Activated CD4-positive, alpha-beta T cell treated with anti-CD3 and anti-CD28 coated beads for 36 hours (primary cell): ENCODE data around the gene RASGEF1B. TPM values are rescaled to one million over a fixed set of nuclear protein-coding genes. Genes with fewer than 3 reads are reported as not detected.
A peak's percentile ranks its signal among the peaks of the same experiment; 100 is the strongest.
"Not testable (repeated sequence)": the region's sequence is repeated elsewhere in the genome, so short reads cannot be mapped to it uniquely, and the experiment has no call there.

Experiments used
- ATAC-seq: fragments of 200-7000 bp; cut with Tn5 transposase; one replicate; pipeline ENCODE4 v1.10.0; 2021; ENCODE audit warnings: mild to moderate bottlenecking, moderate library complexity
- CTCF ChIA-PET: fragments of 350-600 bp; sonication (Branson Sonifier 250); formaldehyde crosslinking; loops from one replicate; lab custom pipeline; 2021; ENCODE audit warnings: antibody characterized with exemption; lab: Charles Lee
- POLR2A ChIA-PET: fragments of 350-600 bp; sonication (Branson Sonifier 250); formaldehyde crosslinking; loops from one replicate; lab custom pipeline; 2021; ENCODE audit warnings: antibody characterized with exemption, inconsistent platforms; lab: Charles Lee
- DNase-seq: peaks from one replicate; pipeline ENCODE4 v3.0.0-alpha.2; 2020
- H3K27ac Mint-ChIP-seq: one replicate; pipeline ENCODE4 v1.8.0; 2021; ENCODE audit warnings: mixed read lengths
- H3K27me3 Mint-ChIP-seq: one replicate; pipeline ENCODE4 v1.8.0; 2021; ENCODE audit warnings: mixed read lengths
- H3K36me3 Mint-ChIP-seq: one replicate; pipeline ENCODE4 v1.8.0; 2021; ENCODE audit warnings: low read depth, mixed read lengths
- H3K4me1 Mint-ChIP-seq: one replicate; pipeline ENCODE4 v1.8.0; 2021; ENCODE audit warnings: mixed read lengths
- H3K4me3 Mint-ChIP-seq: one replicate; pipeline ENCODE4 v1.8.0; 2021; ENCODE audit warnings: mild to moderate bottlenecking, moderate library complexity, mixed read lengths
- H3K9me3 Mint-ChIP-seq: one replicate; pipeline ENCODE4 v1.8.0; 2021; ENCODE audit warnings: low read depth, mixed read lengths
- intact Hi-C, 2 experiments: fragments of 100-400 bp; cut with DNase I in 1 of 2; cut with micrococcal nuclease in 1 of 2; formaldehyde crosslinking; loops; one replicate each; pipeline versions ENCODE4 v1.14.2 to v1.15.1; 2022 to 2024; cut with DNase I, micrococcal nuclease
- total RNA-seq, 2 experiments: library from RNA; stranded (reverse); gene quantifications; one replicate each; pipeline ENCODE4 v1.2.3, GENCODE V29; 2021

Gene RASGEF1B
- total RNA-seq, 2 experiments from 2014 or later: 3.4 to 4.0 TPM

DNA sequence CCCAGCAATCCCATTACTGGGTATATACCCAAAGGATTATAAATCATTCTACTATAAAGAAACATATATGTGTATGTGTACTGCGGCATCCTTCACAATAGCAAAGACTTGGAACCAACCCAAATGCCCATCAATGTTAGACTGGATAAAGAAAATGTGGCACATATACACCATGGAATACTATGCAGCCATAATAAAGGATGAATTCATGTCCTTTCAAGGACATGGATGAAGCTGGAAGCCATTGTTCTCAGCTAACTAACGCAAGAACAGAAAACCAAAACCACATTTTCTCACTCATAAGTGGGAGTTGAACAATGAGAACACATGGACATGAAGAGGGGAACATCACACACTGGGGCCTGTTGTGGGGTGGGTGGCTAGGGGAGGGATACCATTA lies 7.9 kb upstream of the RASGEF1B start:
- DNase-seq, H3K4me1 Mint-ChIP-seq, H3K27ac Mint-ChIP-seq, H3K9me3 Mint-ChIP-seq, ATAC-seq, POLR2A ChIA-PET, H3K27me3 Mint-ChIP-seq, H3K4me3 Mint-ChIP-seq, H3K36me3 Mint-ChIP-seq, CTCF ChIA-PET, intact Hi-C loops: not testable (repeated sequence)

DNA sequence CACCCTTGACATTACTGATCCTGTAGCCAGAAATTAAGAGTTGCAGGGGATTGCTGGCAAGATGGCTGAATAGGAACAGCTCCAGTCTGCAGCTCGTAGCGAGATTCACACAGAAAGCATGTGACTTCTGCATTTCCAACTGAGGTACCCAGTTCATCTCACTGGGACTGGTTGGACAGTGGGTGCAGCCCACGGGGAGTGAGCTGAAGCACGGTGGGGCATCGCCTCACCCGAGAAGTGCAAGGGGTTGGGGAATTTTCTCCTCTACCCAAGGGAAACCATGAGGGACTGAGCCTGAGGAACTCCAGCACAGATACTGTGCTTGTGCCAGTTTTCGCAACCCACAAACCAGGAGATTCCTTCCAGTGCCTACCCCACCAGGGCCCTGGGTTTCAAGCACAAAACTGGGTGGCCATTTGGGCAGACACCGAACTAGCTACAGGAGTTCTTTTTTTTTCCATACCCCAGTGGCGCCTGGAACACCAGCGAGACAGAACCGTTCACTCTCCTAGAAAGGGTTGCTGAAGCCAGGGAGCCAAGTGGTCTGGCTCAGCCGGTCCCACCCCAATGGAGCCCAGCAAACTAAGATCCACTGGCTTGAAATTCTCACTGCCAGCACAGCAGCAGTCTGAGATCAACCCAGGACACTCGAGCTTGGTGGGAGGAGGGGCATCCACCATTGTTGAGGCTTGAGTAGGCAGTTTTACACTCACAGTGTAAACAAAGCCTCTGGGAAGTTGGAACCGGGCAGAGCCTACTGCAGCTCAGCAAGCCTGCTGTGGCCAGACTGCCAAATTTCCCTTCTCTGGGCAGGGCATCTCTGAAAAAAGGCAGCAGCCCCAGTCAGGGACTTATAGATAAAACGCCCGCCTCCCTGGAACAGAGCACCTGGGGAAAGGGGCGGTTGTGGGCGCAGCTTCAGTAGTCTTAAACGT lies 1.9 kb upstream of the RASGEF1B start:
- H3K27ac Mint-ChIP-seq: peak overlapping the region; percentile 5
- not testable (repeated sequence) for H3K36me3 Mint-ChIP-seq
- CTCF ChIA-PET: interaction anchor here (1.0 to 1.1 kb wide), 2 partner anchors 18 to 28 kb away, joined by 3 to 5 read pairs; no protein-coding TSS in a partner anchor

DNA sequence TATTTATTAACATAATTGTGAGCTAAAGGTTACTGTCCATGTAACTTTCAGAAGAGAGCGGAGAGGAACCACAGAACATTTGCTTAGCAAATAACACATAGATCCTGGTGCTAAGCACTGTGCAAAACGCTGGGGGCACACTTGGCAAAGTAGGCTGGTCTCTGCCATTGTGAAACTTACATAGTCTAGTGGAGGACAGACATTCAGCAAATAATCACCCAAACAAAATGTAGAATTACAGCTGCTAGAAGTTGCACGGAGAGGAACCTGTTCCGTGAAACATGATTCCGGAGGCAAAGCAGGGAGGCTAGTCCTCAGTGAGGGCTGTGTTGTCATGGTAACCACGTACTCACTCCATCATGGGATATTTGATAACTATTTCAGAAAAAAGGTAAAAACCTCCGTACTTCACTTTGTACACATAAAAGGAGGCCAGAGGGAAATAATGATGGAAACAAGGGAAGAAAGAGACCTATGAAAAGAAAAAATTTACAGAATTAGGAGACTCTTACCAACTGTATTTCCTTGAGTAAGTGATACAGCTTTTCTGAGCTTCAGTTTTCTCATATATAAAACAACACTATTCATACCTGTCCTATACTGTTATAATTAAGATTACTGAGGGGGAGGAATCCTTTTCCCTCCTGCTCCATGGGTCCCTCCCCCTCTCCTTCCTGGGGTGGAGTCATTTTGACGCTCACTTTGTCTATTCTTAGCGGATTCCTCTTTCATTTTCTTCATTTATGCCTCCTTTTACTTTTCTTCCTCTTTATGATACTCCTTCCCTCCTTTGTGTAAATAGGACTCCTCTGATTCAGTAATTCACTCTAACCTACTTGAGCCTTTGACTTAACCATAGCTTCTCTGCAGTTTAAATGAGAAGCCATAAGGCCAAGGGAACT lies 825 bp upstream of the RASGEF1B start:
- ChIA-PET CTCF (interaction anchor here (0.7 to 1.2 kb wide), 5 partner anchors 19 to 374 kb away, joined by 3 to 5 read pairs (median 3); no protein-coding TSS in a partner anchor), POLR2A (interaction anchor here (0.6 to 1.4 kb wide), 5 partner anchors 21 to 180 kb away, joined by 3 to 5 read pairs (median 3); no protein-coding TSS in a partner anchor)
- DNase-seq (peak; percentile 56), ATAC-seq (peak; percentile 53)
- Mint-ChIP-seq H3K4me1 (peaks cover 31% of the 10 kb centered on the region), H3K36me3 (no peaks in the 10 kb centered on the region), H3K27ac (peak overlapping the region; percentile 88), H3K4me3 (peak overlapping the region; percentile 86), H3K27me3 (no peaks in the 10 kb centered on the region), H3K9me3 (no peaks in the 10 kb centered on the region)
- intact Hi-C loops: loop anchor here (1.0 to 5.0 kb wide), 7 partner anchors 20 to 1430 kb away; partner anchors contain the start of genes HNRNPD (in 1 of the 2) and THAP9 (in 1 of the 2)

More for the DNA sequence above, 1.9 kb upstream of the RASGEF1B start:
- H3K9me3 Mint-ChIP-seq, DNase-seq, POLR2A ChIA-PET, H3K27me3 Mint-ChIP-seq, ATAC-seq, H3K4me3 Mint-ChIP-seq: not testable (repeated sequence)
- H3K4me1 Mint-ChIP-seq: peaks cover 28% of the 10 kb centered on the region
- intact Hi-C loops: loop anchor here (5.0 kb wide), 5 partner anchors 34 to 1429 kb away; partner anchors contain the start of genes HNRNPD (in 1 of the 2) and THAP9 (in 1 of the 2)

DNA sequence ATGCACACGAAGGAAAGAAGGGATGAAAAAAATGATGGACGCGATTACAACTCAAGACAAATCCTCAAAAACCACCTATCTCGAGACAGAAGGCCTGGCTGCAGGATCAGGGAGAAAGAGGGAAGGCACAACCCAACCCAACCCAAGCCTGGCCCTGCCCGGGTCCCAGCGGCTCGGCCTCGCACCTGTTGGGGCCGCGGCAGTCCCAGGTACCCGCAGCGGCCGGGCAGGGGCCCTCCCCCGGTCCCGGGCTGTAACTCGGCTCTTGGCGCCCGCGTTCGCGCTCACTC lies 464 bp downstream of the RASGEF1B start:
- ChIA-PET CTCF (interaction anchor here (0.7 to 2.4 kb wide), 8 partner anchors 19 to 374 kb away, joined by 3 to 15 read pairs (median 3); no protein-coding TSS in a partner anchor), POLR2A (interaction anchor here (0.6 to 1.4 kb wide), 6 partner anchors 22 to 963 kb away, joined by 3 to 5 read pairs (median 3); no protein-coding TSS in a partner anchor)
- H3K36me3 Mint-ChIP-seq: no peaks in the 10 kb centered on the region
- H3K27me3 Mint-ChIP-seq: no peaks in the 10 kb centered on the region
- intact Hi-C loops: loop anchor here (1.0 to 5.0 kb wide), 9 partner anchors 21 to 1431 kb away; partner anchors contain the start of genes HNRNPD (in 1 of the 2) and THAP9 (in 1 of the 2)
- H3K27ac Mint-ChIP-seq: peak overlapping the region; percentile 79
- peaks cover 38% of the 10 kb centered on the region for H3K4me1 Mint-ChIP-seq
- peak overlapping the region; percentile 86 for H3K4me3 Mint-ChIP-seq
- ATAC-seq (no peak), DNase-seq (no peak)
- H3K9me3 Mint-ChIP-seq: no peaks in the 10 kb centered on the region

DNA sequence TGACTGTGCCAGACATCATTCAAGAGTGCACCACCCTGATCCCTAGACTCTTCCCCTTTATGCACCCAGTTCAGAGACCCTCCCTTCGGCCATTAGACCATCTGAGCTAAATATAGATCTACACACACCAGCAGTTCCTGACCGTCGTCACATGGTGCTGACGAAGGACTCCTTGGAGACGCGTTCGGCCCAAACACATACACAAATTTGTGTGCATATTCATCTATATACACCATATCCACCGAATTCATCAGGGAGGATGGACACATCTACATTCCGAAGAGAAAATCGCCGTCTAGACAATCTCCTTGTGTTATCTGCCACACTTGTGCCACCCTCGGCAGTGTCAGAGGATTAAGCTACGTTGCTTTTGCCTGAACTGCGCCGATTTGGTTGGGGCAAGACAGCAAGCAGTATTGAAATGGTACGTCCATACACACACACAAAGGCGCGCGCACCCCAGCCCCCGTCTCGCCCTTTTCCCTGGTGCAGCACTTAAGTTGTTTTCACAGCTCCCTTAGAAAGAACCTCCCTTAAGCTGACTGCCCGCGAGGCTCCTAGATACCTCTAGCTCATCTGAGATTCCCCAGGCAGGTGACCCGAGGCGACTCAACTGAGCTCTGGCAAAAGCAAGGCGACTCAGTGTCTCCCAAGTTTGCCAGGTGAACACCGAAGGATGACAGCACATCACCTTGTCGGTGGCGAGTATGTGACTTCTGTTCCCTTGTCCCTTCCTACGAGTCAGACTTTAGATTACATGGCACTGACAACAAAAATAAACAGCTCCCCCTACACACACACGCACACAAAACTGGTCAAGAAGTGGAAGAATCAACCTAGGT lies 1.0 kb downstream of the RASGEF1B start:
- H3K36me3 Mint-ChIP-seq: no peaks in the 10 kb centered on the region
- DNase-seq (peak; percentile 65), ATAC-seq (peak; percentile 8)
- ChIA-PET CTCF (interaction anchor here (0.6 to 2.4 kb wide), 13 partner anchors 18 to 1917 kb away, joined by 3 to 15 read pairs (median 3); no protein-coding TSS in a partner anchor), POLR2A (interaction anchor here (0.6 to 1.4 kb wide), 5 partner anchors 56 to 382 kb away, joined by 3 to 6 read pairs (median 4); no protein-coding TSS in a partner anchor)
- no peaks in the 10 kb centered on the region for H3K9me3 Mint-ChIP-seq
- no peaks in the 10 kb centered on the region for H3K27me3 Mint-ChIP-seq
- H3K4me1 Mint-ChIP-seq: peaks cover 38% of the 10 kb centered on the region
- peak overlapping the region; percentile 79 for H3K27ac Mint-ChIP-seq
- intact Hi-C loops: loop anchor here (1.0 to 5.0 kb wide), 9 partner anchors 22 to 1432 kb away; partner anchors contain the start of genes HNRNPD (in 1 of the 2) and THAP9 (in 1 of the 2)
- H3K4me3 Mint-ChIP-seq: peak overlapping the region; percentile 86

DNA sequence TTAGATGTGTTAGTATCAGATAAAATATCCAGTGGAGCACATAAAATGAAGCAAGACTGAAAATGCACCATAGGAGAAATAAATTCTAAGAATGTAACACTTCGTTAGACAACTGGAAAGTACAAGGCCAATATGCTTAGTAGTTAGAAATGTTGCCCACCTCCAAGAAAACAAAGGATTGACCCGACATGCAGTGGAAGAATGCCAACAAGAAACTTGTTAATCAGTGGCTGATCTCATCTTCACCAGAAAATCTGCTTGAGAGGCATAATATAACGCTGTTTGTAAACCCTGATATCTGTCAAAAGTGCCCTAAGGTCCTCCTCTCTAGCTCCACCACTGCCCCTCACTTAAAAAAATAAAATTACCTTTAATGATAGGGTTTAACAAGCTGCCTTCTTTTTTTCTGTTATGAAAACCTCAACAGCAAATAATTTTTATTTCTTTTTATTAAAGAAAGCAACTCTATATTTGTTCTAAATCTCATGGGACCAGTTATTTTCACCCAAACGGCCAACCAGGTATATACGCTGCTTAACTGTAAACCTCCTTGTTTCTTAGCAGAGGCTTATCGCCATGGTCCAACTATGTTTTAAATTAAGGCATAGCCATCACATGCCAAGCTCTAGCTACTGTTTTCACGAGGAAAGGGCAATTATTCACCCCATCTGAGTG lies 1.8 kb downstream of the RASGEF1B start:
- Mint-ChIP-seq H3K4me1 (peaks cover 38% of the 10 kb centered on the region), H3K4me3 (peak overlapping the region; percentile 86), H3K27ac (peak overlapping the region; percentile 79), H3K9me3 (no peaks in the 10 kb centered on the region), H3K27me3 (no peaks in the 10 kb centered on the region), H3K36me3 (no peaks in the 10 kb centered on the region)
- intact Hi-C loops: loop anchor here (2.0 to 10.0 kb wide), 10 partner anchors 37 to 1432 kb away; partner anchors contain the start of genes HNRNPD (in 1 of the 2) and THAP9 (in 1 of the 2)
- no peak for ATAC-seq
- ChIA-PET CTCF (interaction anchor here (0.7 to 2.4 kb wide), 4 partner anchors 17 to 444 kb away, joined by 3 to 15 read pairs (median 4); no protein-coding TSS in a partner anchor), POLR2A (interaction anchor here (0.7 kb wide), 1 partner anchor 57 kb away, joined by 3 read pairs; no protein-coding TSS in a partner anchor)
- no peak for DNase-seq

DNA sequence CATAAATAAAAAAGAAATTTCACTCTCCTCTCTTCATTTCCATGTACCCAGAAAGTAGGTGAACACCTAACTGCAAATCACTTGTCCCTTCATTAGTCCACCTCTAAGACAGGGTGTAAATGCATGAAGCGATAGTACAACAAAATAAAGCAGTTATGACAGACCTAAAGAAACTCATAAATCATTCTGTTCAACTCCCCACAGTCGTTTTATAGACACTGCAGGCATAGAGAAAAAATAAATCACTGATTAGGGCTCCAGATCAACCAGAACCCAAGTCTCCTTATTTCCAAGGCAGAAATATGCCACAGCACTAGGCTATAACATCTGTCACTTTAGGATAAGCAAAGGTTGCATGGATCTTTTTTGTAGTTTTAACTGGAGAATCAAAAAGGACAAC lies 3.0 kb downstream of the RASGEF1B start:
- Mint-ChIP-seq H3K4me1 (peaks cover 47% of the 10 kb centered on the region), H3K9me3 (no peaks in the 10 kb centered on the region), H3K36me3 (no peaks in the 10 kb centered on the region), H3K27me3 (no peaks in the 10 kb centered on the region), H3K27ac (no peak overlapping the region), H3K4me3 (no peak overlapping the region)
- ATAC-seq: no peak
- POLR2A ChIA-PET: no interaction called here
- DNase-seq: no peak
- CTCF ChIA-PET: interaction anchor here (0.6 to 3.9 kb wide), 6 partner anchors 10 to 376 kb away, joined by 3 to 47 read pairs (median 8); no protein-coding TSS in a partner anchor
- intact Hi-C loops: loop anchor here (1.0 to 10.0 kb wide), 4 partner anchors 61 to 446 kb away; no protein-coding TSS in a partner anchor

DNA sequence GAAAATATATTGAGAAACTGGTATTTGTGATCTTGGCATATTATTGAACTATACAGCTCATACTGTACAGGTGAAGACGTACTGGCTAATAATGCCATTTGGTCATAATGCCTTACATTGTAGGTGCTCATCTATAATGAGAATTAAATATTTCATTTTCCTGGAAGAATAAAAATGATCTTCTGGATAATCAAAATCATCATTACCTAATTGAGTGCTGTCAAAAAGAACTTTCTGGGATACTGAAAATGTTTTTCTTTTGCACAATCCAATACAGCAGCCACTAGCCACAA lies 4.1 kb downstream of the RASGEF1B start:
- Mint-ChIP-seq H3K9me3 (no peaks in the 10 kb centered on the region), H3K27ac (no peak overlapping the region), H3K36me3 (no peaks in the 10 kb centered on the region), H3K4me1 (peaks cover 44% of the 10 kb centered on the region), H3K4me3 (no peak overlapping the region), H3K27me3 (no peaks in the 10 kb centered on the region)
- CTCF ChIA-PET: interaction anchor here (0.6 to 3.9 kb wide), 46 partner anchors 9 to 801 kb away, joined by 3 to 47 read pairs (median 4); no protein-coding TSS in a partner anchor
- DNase-seq: no peak
- ATAC-seq: no peak
- POLR2A ChIA-PET: interaction anchor here (0.7 kb wide), 1 partner anchor 103 kb away, joined by 3 read pairs; no protein-coding TSS in a partner anchor
- intact Hi-C loops: loop anchor here (1.0 to 10.0 kb wide), 8 partner anchors 60 to 801 kb away; no protein-coding TSS in a partner anchor
